DND-41 (cell line): ENCODE measurements around the gene ANKFN1.

ENCODE experiments used
- CTCF ChIP-seq: IDR thresholded peaks from 2 replicates; pipeline ENCODE4 v1.5.1; 2012; ENCODE audit warnings: borderline replicate concordance, low read length, moderate library complexity, mild to moderate bottlenecking; ENCODE audit not compliant: poor library complexity, severe bottlenecking; ENCODE audit errors: extremely low read depth
- EZH2 ChIP-seq: IDR thresholded peaks from 3 replicates; pipeline ENCODE4 v1.6.1; 2012; ENCODE audit warnings: borderline replicate concordance, low read depth, mild to moderate bottlenecking, moderate library complexity, low read length, inconsistent platforms; ENCODE audit not compliant: severe bottlenecking

- TF ChIP-seq CTCF (no peak), EZH2 (no peak)
Measured at GRCh38 chr17:56434610-56435009, 281.3 kb downstream of the ANKFN1 start.
